Measurements from ENCODE around the gene NPEPPS. TPM values are rescaled to one million over a fixed set of nuclear protein-coding genes. Genes with fewer than 3 reads are reported as not detected.

NPEPPS gene
- total RNA-seq: 36.9 and 38.3 TPM in 2 replicates

GRCh38 chr17:47530557-47531232 lies at the start of gene NPEPPS:
TSS of gene NPEPPS (plus strand) at chr17:47531108. CDS start at chr17:47531301, 193 bp downstream.

GRCh38 chr17:47649153-47649971 lies 118.5 kb downstream of the NPEPPS start, which contains the start of gene KPNB1:
TSS of gene KPNB1 (plus strand) at chr17:47649919. CDS start at chr17:47650245, 326 bp downstream.

Other genes starting within 250 kb of the NPEPPS start
- 0.89 and 2.0 TPM in 2 replicates for gene EFCAB13, start 207.2 kb upstream of the NPEPPS start, total RNA-seq
- gene KPNB1, start 118.8 kb downstream of the NPEPPS start, total RNA-seq: 407 and 559 TPM in 2 replicates
- 8.5 and 9.5 TPM in 2 replicates for gene TBKBP1, start 163.1 kb downstream of the NPEPPS start, total RNA-seq
- not detected in 2 replicates for gene TBX21, start 202.1 kb downstream of the NPEPPS start, total RNA-seq

All from myometrial cell (primary cell).